H1 (cell line): Measurements from ENCODE around the gene SLC39A11. TPM values are rescaled to one million over a fixed set of nuclear protein-coding genes. Genes with fewer than 3 reads are reported as not detected.
"Not testable (repeated sequence)": the region's sequence is repeated elsewhere in the genome, so short reads cannot be mapped to it uniquely, and the experiment has no call there.

ENCODE experiments used
- CTCF ChIA-PET: fragments of 300-600 bp; sonication (Branson Sonifier 250); formaldehyde crosslinking; loops from one replicate; lab custom pipeline; 2021; ENCODE audit not compliant: partially characterized antibody; lab: Charles Lee
- POLR2A ChIA-PET: fragments of 300-600 bp; sonication (Branson Sonifier 250); formaldehyde crosslinking; loops from one replicate; lab custom pipeline; 2021; ENCODE audit warnings: inconsistent platforms; ENCODE audit not compliant: partially characterized antibody; lab: Charles Lee
- DNase-seq, 2 experiments: peaks; one replicate each; pipeline versions ENCODE4 v3.0.0 to v3.0.0-alpha.2; 2010 to 2022; ENCODE audit warnings: low spot score in 2 of 2, low read depth in 1 of 2, mixed read lengths in 1 of 2
- FAIRE-seq: peaks from 2 replicates; lab custom pipeline; 2011; peaks lifted over from hg19 to GRCh38; lab: Jason Lieb, UNC
- H2AFZ ChIP-seq: 2 replicates; pipeline ENCODE4 v1.8.1; 2012; ENCODE audit warnings: low read length, inconsistent platforms
- H2AK5ac ChIP-seq: 2 replicates; pipeline ENCODE4 v1.6.1; 2013; ENCODE audit warnings: low read depth, low read length
- H2BK120ac ChIP-seq: replicated peaks from 2 replicates; pipeline ENCODE3; 2013; ENCODE audit warnings: low read depth, low read length, inconsistent platforms
- H2BK12ac ChIP-seq: 2 replicates; pipeline ENCODE4 v1.6.1; 2013; ENCODE audit warnings: low read depth, low read length
- H2BK15ac ChIP-seq: 2 replicates; pipeline ENCODE4 v1.6.1; 2013; ENCODE audit warnings: low read length
- H2BK20ac ChIP-seq: 2 replicates; pipeline ENCODE4 v1.6.1; 2013; ENCODE audit warnings: low read length
- H2BK5ac ChIP-seq: 2 replicates; pipeline ENCODE4 v1.6.1; 2013; ENCODE audit warnings: low read depth, low read length
- H3K14ac ChIP-seq: 2 replicates; pipeline ENCODE4 v1.6.1; 2013; ENCODE audit warnings: inconsistent platforms; ENCODE audit not compliant: insufficient read length
- H3K18ac ChIP-seq: 2 replicates; pipeline ENCODE4 v1.6.1; 2013; ENCODE audit warnings: low read length; ENCODE audit errors: extremely low read depth
- H3K23ac ChIP-seq: 2 replicates; pipeline ENCODE4 v1.6.1; 2013; ENCODE audit warnings: inconsistent platforms; ENCODE audit not compliant: insufficient read length
- H3K23me2 ChIP-seq: 2 replicates; pipeline ENCODE4 v1.6.1; 2013; ENCODE audit warnings: low read depth, low read length
- H3K27ac ChIP-seq: 2 replicates; pipeline ENCODE4 v1.6.1; 2011; ENCODE audit warnings: low read depth, low read length, inconsistent platforms
- H3K27me3 ChIP-seq, 4 experiments: replicated peaks in 1 of 4; 1 replicate in 1 of 4; 2 replicates in 3 of 4; pipeline versions ENCODE4 v1.6.1 to v1.8.1; 2011 to 2013; ENCODE audit warnings: low read length in 3 of 4, mild to moderate bottlenecking in 3 of 4, inconsistent platforms in 2 of 4, mixed read lengths in 2 of 4, moderate library complexity in 1 of 4; ENCODE audit not compliant: control insufficient read depth in 3 of 4, insufficient read depth in 3 of 4; ENCODE audit errors: extremely low read depth in 1 of 4
- H3K36me3 ChIP-seq, 4 experiments: 2 replicates each; pipeline versions ENCODE4 v1.6.1 to v1.8.1; 2011 to 2013; ENCODE audit warnings: mild to moderate bottlenecking in 4 of 4, low read length in 3 of 4, moderate library complexity in 2 of 4, control low read depth in 1 of 4, inconsistent platforms in 1 of 4; ENCODE audit not compliant: insufficient read depth in 4 of 4, control insufficient read depth in 2 of 4
- H3K4ac ChIP-seq: replicated peaks from 2 replicates; pipeline ENCODE3; 2013; ENCODE audit warnings: low read length, low read depth, mixed read lengths, inconsistent platforms; ENCODE audit not compliant: insufficient read length
- H3K4me1 ChIP-seq, 4 experiments: replicated peaks in 1 of 4; 1 replicate in 1 of 4; 2 replicates in 3 of 4; pipeline versions ENCODE4 v1.6.1 to v1.8.1; 2011 to 2013; ENCODE audit warnings: low read length in 3 of 4, inconsistent platforms in 2 of 4, mixed read lengths in 1 of 4; ENCODE audit not compliant: insufficient read depth in 4 of 4, control insufficient read depth in 3 of 4
- H3K4me2 ChIP-seq, 2 experiments: 2 replicates each; pipeline versions ENCODE4 v1.6.1 to v1.8.1; 2011 to 2013; ENCODE audit warnings: low read depth in 2 of 2, low read length in 2 of 2, control low read depth in 1 of 2, inconsistent platforms in 1 of 2, mild to moderate bottlenecking in 1 of 2; ENCODE audit not compliant: insufficient read depth in 1 of 2
- H3K4me3 ChIP-seq, 4 experiments: fragments of 200-600, 300-600 bp in 1 of 4; sonication (generic), shearing (Covaris generic), sonication (Bioruptor Twin) in 1 of 4; 2 replicates each; pipeline versions ENCODE4 v1.5.1 to v1.8.1; 2011 to 2016; ENCODE audit warnings: low read length in 4 of 4, low read depth in 3 of 4, control low read depth in 2 of 4, inconsistent platforms in 2 of 4, mild to moderate bottlenecking in 2 of 4, mixed read lengths in 1 of 4, moderate library complexity in 1 of 4; ENCODE audit not compliant: insufficient read depth in 2 of 4; ENCODE audit errors: extremely low read depth in 1 of 4
- H3K56ac ChIP-seq: replicated peaks from 2 replicates; pipeline ENCODE3; 2013; ENCODE audit warnings: low read depth, mild to moderate bottlenecking, mixed read lengths, low read length, inconsistent platforms; ENCODE audit not compliant: insufficient read length
- H3K79me1 ChIP-seq: 2 replicates; pipeline ENCODE4 v1.6.1; 2013; ENCODE audit warnings: low read depth, low read length, control low read depth
- H3K79me2 ChIP-seq, 2 experiments: 2 replicates each; pipeline versions ENCODE4 v1.6.1 to v1.8.1; 2012 to 2013; ENCODE audit warnings: low read length in 2 of 2, mild to moderate bottlenecking in 2 of 2, inconsistent platforms in 1 of 2; ENCODE audit not compliant: insufficient read depth in 2 of 2, control insufficient read depth in 1 of 2
- H3K9ac ChIP-seq, 4 experiments: replicated peaks in 1 of 4; 1 replicate in 1 of 4; 2 replicates in 3 of 4; pipeline versions ENCODE4 v1.6.1 to v1.8.1; 2011 to 2013; ENCODE audit warnings: low read depth in 3 of 4, low read length in 3 of 4, control low read depth in 2 of 4, mild to moderate bottlenecking in 2 of 4, moderate library complexity in 2 of 4, inconsistent platforms in 1 of 4; ENCODE audit errors: extremely low read depth in 1 of 4
- H3K9me3 ChIP-seq, 2 experiments: 2 replicates each; pipeline versions ENCODE4 v1.6.1 to v1.8.1; 2012 to 2013; ENCODE audit warnings: mild to moderate bottlenecking in 2 of 2, moderate library complexity in 2 of 2, control low read depth in 1 of 2, inconsistent platforms in 1 of 2, low read depth in 1 of 2, low read length in 1 of 2, mixed read lengths in 1 of 2; ENCODE audit not compliant: insufficient read depth in 2 of 2
- H4K20me1 ChIP-seq, 2 experiments: replicated peaks in 1 of 2; 2 replicates each; pipeline versions ENCODE3 to v1.8.1; 2011 to 2013; ENCODE audit warnings: inconsistent platforms in 2 of 2, low read length in 2 of 2, mild to moderate bottlenecking in 1 of 2; ENCODE audit not compliant: insufficient read depth in 2 of 2, control insufficient read depth in 1 of 2
- H4K5ac ChIP-seq: 2 replicates; pipeline ENCODE4 v1.6.1; 2013; ENCODE audit warnings: low read length, low read depth, mixed read lengths, inconsistent platforms; ENCODE audit not compliant: insufficient read length
- H4K8ac ChIP-seq: 2 replicates; pipeline ENCODE4 v1.8.0; 2013; ENCODE audit warnings: mild to moderate bottlenecking, moderate library complexity, low read length, inconsistent platforms; ENCODE audit not compliant: insufficient read depth; ENCODE audit errors: extremely low read depth
- H4K91ac ChIP-seq: replicated peaks from 2 replicates; pipeline ENCODE3; 2013; ENCODE audit warnings: low read length, mixed read lengths, inconsistent platforms; ENCODE audit not compliant: insufficient read length
- WGBS, 2 experiments: shearing (Covaris generic) in 1 of 2; methylation state at CpG; one replicate each; pipeline versions ENCODE4 v1.1.6 to v1.1.7; 2013 to 2015; ENCODE audit warnings: low lambda C conversion rate in 2 of 2, mixed read lengths in 2 of 2, inconsistent platforms in 1 of 2, low coverage in 1 of 2, missing lambda C conversion rate in 1 of 2; ENCODE audit not compliant: insufficient replicate concordance in 2 of 2, insufficient coverage in 1 of 2, insufficient read length in 1 of 2; ENCODE audit errors: extremely low coverage in 1 of 2, missing lambda C conversion rate in 1 of 2; 5-methylcytosine and 5-hydroxymethylcytosine counted together
- polyA plus RNA-seq, 7 experiments: library from polyadenylated mRNA; depleted of rRNA in 3 of 7; stranded (reverse) in 5 of 7; unstranded in 2 of 7; fragments of >200 nt in 5 of 7; fragments of 200-250 nt in 2 of 7; gene quantifications; 1 replicate in 5 of 7; 2 replicates in 1 of 7; 4 replicates in 1 of 7; pipeline versions ENCODE4 v1.2.1 to v1.2.3, GENCODE V29; 2011 to 2013; ENCODE audit warnings: missing spikeins in 2 of 7, mixed read lengths in 2 of 7
- total RNA-seq: library from RNA; stranded (reverse); fragmentation: NEBNext Ultra II Directional; extraction: Animal tissue kit (Norgen Biotek cat#: 25700); gene quantifications from 2 replicates; pipeline ENCODE4 v1.2.1, GENCODE V29; 2021

The SLC39A11 gene
- total and polyA plus RNA-seq, 2 of the 8 experiments (the other 6 are each of a cell fraction or from before 2014, with no cell fraction given), result 12.2 to 19.6 TPM

GRCh38 chr17:72773225-72773624 is 319.3 kb downstream of the SLC39A11 start:
- H3K4ac ChIP-seq, H4K20me1 ChIP-seq, H2BK20ac ChIP-seq, H4K8ac ChIP-seq, H3K9ac ChIP-seq, H2AFZ ChIP-seq, H3K79me1 ChIP-seq, H3K4me2 ChIP-seq, H2AK5ac ChIP-seq, H3K4me3 ChIP-seq, FAIRE-seq, H2BK15ac ChIP-seq, H3K23ac ChIP-seq, H3K14ac ChIP-seq, POLR2A ChIA-PET, H3K23me2 ChIP-seq, H4K5ac ChIP-seq, H3K36me3 ChIP-seq, H3K4me1 ChIP-seq, H2BK12ac ChIP-seq, H4K91ac ChIP-seq, H2BK120ac ChIP-seq, H3K27me3 ChIP-seq, DNase-seq, H3K56ac ChIP-seq, H3K79me2 ChIP-seq, H3K27ac ChIP-seq, H2BK5ac ChIP-seq, H3K9me3 ChIP-seq, H3K18ac ChIP-seq: not testable (repeated sequence)
- WGBS, 2 experiments, result 92% methylated on average over 1 of the region's 1 CpG; no CpG with 5 or more reads in 1 of the 2 experiments
- CTCF ChIA-PET, result interaction anchor here (1.1 to 1.8 kb wide), 2 partner anchors 13 to 47 kb away, joined by 3 to 9 read pairs; no protein-coding TSS in a partner anchor
